Middle frontal gyrus (tissue), 1 donor: ENCODE results near the gene DLK2.
"Not testable (repeated sequence)": the region's sequence is repeated elsewhere in the genome, so short reads cannot be mapped to it uniquely, and the experiment has no call there.

ENCODE experiments used
- DNase-seq: peaks from one replicate; pipeline ENCODE4 v3.0.0-alpha.2; 2015; ENCODE audit warnings: low spot score; ENCODE audit errors: extremely low spot score

Gene DLK2

GRCh38 chr6:43427406-43428111 is 27.8 kb downstream of the DLK2 start, which contains the start of gene ABCC10:
TSS of gene ABCC10 (plus strand) at chr6:43427541. CDS start at chr6:43427979, 438 bp downstream.
- peak; percentile 93 for DNase-seq

GRCh38 chr6:43426928-43427405 is 28.4 kb downstream of the DLK2 start:
- no peak for DNase-seq

- not testable (repeated sequence) for DNase-seq
These were observed 30.3 kb downstream of the DLK2 start for GRCh38 chr6:43425083-43425482.

- no peak for DNase-seq
These were observed 33.5 kb downstream of the DLK2 start for GRCh38 chr6:43421831-43422230.

GRCh38 chr6:43420012-43420709 is 35.2 kb downstream of the DLK2 start:
- no peak for DNase-seq

- no peak for DNase-seq
These were observed 38.4 kb downstream of the DLK2 start for GRCh38 chr6:43416935-43417334.

GRCh38 chr6:43415275-43415674 is 40.1 kb downstream of the DLK2 start:
- not testable (repeated sequence) for DNase-seq

GRCh38 chr6:43413002-43413401 is 42.3 kb downstream of the DLK2 start:
- no peak for DNase-seq

- no peak for DNase-seq
These were observed 42.8 kb downstream of the DLK2 start for GRCh38 chr6:43412541-43412940.

- DNase-seq = not testable (repeated sequence)
These were observed 44.6 kb downstream of the DLK2 start for GRCh38 chr6:43410776-43411175.

GRCh38 chr6:43408259-43408658 is 47.1 kb downstream of the DLK2 start:
- DNase-seq = no peak

- DNase-seq = no peak
These were observed 48.1 kb downstream of the DLK2 start for GRCh38 chr6:43407296-43407695.

GRCh38 chr6:43405354-43405753 is 50.0 kb downstream of the DLK2 start:
- DNase-seq = no peak

- no peak for DNase-seq
These were observed 52.5 kb downstream of the DLK2 start for GRCh38 chr6:43402820-43403219.

GRCh38 chr6:43401730-43402129 is 53.6 kb downstream of the DLK2 start:
- no peak for DNase-seq
